EH (cell line): ENCODE measurements around the gene C5orf58.
"Not testable (repeated sequence)": the region's sequence is repeated elsewhere in the genome, so short reads cannot be mapped to it uniquely, and the experiment has no call there.

Source experiments
- DNase-seq: peaks from one replicate; pipeline ENCODE4 v3.0.0-alpha.2; 2015; ENCODE audit warnings: low read depth

The C5orf58 gene

DNA sequence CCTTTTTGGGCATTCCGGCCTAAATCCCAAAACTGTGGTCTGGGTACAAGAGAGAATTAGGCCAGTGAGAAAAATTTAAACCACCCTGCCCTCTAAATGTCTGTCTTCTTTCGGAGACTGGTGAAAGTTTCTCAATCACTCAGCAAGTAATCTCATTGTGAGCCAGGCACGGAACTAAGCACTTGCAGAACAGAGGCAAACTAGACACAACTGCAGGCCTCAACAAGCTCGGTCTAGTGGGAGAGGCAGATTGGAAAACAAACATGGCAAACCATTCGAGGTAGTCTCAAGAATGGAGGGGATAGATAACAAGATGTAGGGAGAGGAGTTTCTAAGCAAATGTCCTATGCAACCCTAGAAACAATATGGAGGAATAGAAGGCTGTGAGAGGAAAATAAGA is 8.9 kb upstream of the C5orf58 start:
- no peak for DNase-seq

GRCh38 chr5:170225326-170226128 is 7.3 kb upstream of the C5orf58 start:
- peak; percentile 61 for DNase-seq

DNA sequence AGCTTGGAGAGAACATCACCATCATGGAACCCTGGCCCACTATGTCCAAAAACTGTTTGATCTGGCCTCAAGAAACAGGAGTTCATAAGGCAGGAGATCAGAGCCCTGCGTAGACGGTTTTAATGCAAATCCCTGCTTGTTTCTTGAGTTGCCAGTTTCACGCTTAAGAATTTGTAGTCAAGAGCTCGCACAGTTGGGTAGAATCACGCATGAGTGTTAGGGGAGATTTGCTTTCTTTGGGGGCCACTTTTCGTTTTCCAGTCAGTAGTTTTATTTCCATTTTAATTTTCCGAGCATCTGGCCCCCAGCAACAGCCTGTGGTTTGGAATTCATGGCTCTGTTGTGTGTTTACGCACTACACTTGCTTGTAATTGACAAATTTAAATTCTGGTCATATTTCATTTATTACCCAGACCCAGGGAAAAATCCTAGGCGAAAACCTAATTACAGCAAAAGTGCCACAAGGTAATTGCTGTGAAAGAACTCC is 6.6 kb upstream of the C5orf58 start:
- DNase-seq: no peak

- no peak for DNase-seq
Measured at GRCh38 chr5:170226661-170227060, 6.1 kb upstream of the C5orf58 start.

DNA sequence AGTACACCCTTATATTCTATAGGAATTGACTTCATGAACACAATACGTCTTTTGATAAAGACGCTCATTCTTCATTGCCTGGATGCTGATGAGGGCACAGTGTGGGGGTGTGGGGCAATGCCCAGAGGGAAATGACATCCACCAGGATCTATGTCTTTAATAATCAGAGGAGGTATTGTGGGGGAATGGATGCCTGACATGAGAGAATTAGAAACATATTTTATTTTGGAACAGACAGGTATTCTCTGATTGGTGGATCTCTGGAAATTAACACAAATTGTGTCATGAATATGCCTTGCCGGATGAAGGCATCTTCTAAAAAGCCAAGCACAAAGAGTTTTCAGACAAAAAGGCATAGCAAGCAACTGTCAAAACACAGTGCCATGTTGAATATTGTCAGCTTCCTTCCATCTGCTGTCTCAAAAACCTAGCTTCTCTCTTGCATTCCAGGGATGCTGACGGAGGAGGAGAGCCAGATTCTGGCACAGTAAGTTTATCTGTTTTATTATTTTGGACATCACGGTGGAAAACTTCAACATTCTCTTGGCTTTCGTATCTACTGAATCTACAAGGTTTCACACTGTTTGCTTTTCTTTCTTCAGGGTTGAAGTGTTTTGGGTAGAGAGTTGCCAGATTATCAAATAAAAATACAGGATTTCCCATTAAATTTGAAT is 3.9 kb upstream of the C5orf58 start:
- DNase-seq: no peak

- DNase-seq: no peak
Measured at GRCh38 chr5:170233358-170233892, 640 bp downstream of the C5orf58 start.

DNA sequence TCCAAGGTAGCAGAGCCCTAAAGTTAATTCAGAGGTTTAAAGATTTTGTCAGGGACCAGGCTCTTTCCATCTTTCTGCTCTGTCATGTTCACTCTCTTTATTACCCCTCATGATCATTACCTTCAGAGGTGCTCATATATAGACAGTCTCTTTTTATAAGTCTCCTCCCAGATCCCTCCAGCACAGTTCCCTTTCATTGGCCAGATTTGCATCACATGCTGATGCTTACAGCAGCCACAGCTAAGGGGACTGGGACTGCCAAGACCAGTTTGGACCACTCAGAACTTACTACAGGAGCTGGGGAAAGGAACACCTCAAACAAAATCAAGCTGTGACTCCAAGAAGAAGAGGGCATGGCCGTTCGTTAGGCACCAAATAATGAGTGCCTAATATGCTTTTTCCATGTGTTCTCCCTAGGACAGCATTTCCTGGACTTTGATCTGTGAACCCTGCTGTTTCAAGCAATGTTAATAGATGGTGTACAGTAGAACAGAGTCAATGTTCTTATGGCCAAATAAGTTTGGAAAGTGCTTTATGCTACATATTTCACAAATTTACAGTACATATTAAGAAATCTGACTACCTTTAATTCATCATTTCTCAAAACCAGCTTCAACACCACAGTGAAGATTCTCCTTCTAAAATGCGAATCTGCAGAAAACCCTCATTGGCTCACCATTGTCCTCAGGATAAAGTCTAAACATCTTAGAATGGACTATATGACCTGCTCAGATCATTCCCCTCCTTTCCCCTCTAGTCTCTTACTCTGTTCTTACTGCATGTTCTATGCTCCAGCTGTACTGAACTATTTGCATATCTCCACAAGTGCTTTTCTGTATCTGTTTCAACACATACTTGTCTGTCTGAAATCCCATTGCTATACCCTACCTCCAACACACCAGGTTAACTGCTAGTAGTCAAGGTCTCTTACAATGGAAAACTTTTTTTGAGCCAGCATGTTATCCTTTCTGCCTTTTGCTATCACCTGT is 3.4 kb downstream of the C5orf58 start:
- DNase-seq: no peak

DNA sequence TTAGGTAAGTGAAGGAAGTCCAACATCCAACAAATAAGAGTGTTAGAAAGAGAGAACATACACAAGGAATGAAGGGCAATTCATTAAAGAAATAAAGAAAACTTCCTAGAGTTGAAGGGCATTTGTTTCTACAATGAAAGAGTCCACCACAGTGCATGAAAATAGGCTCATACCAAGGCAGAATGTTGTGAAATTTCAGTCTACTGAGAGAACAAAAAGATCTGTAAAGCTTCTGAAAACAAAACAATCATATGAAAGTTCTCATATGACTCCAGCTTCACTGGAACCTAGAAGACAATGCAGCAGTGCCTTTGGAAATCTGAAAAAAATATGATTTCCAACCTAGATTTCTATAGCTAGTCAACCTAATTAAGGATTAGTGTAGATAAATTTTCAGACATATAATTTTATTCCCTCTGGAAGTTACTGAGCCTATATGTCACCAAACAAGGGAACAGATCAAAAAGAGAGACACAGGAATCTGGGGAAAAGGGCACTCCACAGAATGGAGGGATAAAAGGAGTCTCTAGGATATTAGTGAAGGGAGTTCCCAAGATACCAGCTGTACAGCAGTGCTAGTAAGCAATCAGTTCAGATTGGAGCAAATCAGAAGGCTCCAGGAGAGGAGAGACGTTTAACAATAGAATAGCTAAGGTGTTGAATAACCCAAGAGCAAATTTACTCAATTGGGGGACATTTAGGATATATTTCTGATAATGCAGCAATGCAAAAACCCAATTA is 5.8 kb downstream of the C5orf58 start:
- no peak for DNase-seq

GRCh38 chr5:170245436-170245835 is 12.7 kb downstream of the C5orf58 start:
- DNase-seq: not testable (repeated sequence)

DNA sequence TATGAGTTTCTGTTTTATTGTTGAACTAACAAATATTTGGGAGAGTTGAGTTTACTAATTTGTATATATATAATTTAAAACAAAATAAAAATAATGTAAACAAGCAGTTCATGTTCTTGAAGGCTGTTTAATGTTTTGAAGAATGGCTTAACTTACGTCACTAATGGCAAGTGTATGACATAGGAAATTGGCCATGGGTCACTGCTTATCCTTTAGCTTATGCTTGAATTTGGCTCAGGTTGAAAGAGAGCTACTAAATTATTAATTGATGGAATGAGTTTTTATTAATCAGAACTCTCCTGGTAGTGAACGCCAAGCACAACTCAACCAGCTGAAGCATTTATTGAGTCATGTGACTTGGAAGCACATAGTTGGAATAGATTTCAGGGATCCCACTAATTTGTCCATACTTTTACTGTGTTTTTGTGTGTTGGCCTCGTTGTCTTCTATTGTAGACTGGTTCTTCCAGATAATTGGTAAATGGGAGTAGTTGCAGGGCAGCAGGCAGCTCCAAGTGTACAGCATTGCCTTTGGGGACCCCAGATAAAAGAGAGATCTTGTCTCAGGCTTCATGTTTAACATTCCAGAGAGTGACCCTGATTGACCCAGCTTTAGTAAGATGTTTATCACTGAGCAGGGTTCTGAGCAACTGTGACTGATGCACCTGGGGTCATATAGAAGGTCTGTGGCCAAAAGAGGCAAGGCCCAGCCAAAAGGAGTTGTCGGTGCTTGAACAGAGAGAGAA is 13.5 kb downstream of the C5orf58 start:
- DNase-seq: no peak

GRCh38 chr5:170247363-170247762 is 14.6 kb downstream of the C5orf58 start:
- DNase-seq: no peak

DNA sequence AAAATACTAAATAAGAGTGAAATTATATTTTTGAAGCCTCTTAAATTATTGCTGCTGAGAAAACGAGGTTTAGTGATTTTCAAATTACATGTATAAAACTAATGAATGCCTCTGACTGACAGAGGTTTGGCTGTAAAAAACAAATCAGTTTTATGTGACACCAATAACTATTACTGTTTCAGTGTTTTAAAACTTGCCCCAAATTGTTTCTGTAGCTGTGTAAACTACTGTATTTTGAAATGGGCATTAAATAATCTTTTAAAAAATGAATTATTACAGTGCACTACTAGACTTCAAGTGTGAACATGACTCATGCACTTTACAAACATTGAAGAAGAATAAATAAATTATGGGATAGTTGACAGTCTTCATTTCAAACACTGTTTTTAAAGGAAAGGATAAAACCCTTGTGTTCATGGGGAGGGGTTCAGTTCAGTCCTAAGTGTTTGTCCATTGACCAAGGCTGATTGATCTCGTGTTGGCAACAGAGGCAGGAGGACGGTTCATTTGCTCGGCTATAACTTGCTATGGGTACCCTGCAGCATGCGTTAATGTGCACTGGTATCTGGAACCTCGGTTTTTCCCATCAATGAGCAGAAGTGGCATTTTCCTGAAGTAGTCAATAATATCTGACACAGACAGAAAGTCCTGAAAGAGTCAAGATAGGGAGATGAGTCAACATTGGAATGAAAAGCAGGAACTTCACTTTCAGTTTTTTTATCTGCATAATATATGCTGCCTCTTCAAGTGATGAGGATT is 15.6 kb downstream of the C5orf58 start:
- no peak for DNase-seq

- DNase-seq: not testable (repeated sequence)
Measured at GRCh38 chr5:170248931-170249227, 16.1 kb downstream of the C5orf58 start.

- no peak for DNase-seq
Measured at GRCh38 chr5:170249355-170249754, 16.6 kb downstream of the C5orf58 start.

- DNase-seq: no peak
Measured at GRCh38 chr5:170250810-170251317, 18.1 kb downstream of the C5orf58 start.

- no peak for DNase-seq
Measured at GRCh38 chr5:170251462-170251861, 18.7 kb downstream of the C5orf58 start.

- no peak for DNase-seq
Measured at GRCh38 chr5:170252109-170252508, 19.3 kb downstream of the C5orf58 start.

DNA sequence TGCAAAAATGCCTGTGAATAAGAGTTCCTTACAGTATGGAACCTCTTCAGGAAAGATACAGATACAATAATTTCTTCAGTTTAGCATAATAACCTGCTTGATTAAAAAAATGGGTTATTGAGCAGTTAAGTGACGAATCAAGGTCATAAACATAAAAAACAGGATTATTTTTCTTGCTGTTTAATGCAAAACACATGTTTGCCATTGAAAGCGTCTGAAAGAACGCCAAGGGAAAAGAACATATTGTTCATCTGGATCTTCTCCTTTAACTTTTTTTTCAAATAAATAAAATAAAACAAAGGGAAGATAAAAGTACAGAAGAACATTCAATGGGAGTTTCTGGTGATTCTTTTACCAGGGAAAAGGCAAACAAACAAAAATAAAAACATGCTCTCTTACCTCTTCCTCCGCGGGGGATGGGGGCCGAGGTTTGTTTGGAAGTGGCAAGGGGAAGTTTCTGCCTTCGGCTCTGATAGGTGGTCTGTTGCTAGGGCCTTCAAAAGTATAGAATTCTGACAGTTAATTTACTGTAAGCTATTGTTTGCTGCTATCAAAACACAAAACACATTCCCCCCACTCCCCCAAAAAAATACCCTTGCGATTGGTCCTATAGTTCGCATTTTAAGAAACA is 20.1 kb downstream of the C5orf58 start:
- DNase-seq: no peak

- DNase-seq: no peak
Measured at GRCh38 chr5:170254056-170254455, 21.3 kb downstream of the C5orf58 start.
